Vagina (tissue), 2 donors: ENCODE data around the gene PAPPA2.

Experiments used
- CTCF ChIP-seq, 3 experiments: fragments of 450-650 bp in 2 of 3; fragments of 200-600 bp in 1 of 3; sonication (generic) in 1 of 3; IDR thresholded peaks; one replicate each; pipeline ENCODE4 v1.5.1; 2017 to 2019; ENCODE audit warnings: antibody characterized with exemption in 3 of 3, mild to moderate bottlenecking in 2 of 3, moderate library complexity in 2 of 3
- POLR2AphosphoS5 ChIP-seq, 2 donors: sonication (generic); formaldehyde crosslinking; IDR thresholded peaks; one replicate each; pipeline ENCODE4 v1.9.0; 2017; ENCODE audit warnings: antibody characterized with exemption in 2 of 2, mild to moderate bottlenecking in 2 of 2, low read depth in 1 of 2; ENCODE audit not compliant: insufficient read depth in 1 of 2

- TF ChIP-seq CTCF (IDR thresholded peaks at IDR 0.05): no peak
- no peak for TF ChIP-seq POLR2AphosphoS5 (IDR thresholded peaks at IDR 0.05; ENCODE audit: insufficient read depth in 1 of 2, low read depth in 1 of 2)
Observed at GRCh38 chr1:176612791-176613190, 149.8 kb downstream of the PAPPA2 start.
